IPS-NIHi11 (cell line): Measurements from ENCODE around the gene LGALS14.
"Not testable (repeated sequence)": the region's sequence is repeated elsewhere in the genome, so short reads cannot be mapped to it uniquely, and the experiment has no call there.

Experiments used
- DNase-seq: peaks from one replicate; pipeline ENCODE4 v3.0.0; 2012; ENCODE audit warnings: mixed read lengths, low spot score

Gene LGALS14

DNA sequence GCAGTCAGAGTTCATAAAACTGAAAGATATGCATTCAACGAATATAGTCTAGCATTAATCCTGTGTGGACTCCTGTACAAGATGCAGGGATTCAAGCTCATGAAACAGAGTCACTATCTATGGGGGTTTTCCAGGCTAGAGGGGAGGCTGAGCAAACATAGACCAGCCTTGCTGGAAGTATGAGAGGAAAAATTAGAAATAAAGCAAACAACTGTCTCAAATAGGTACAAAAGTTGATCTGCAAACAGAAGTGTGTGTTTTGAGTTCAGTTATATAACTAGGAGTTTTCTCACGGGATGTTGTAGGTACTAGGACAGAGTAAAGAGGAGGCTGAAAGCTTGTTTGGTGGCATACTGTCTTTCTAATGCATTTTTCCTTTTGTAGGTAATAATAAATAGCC, 8.5 kb upstream of the LGALS14 start:
- DNase-seq: no peak

DNA sequence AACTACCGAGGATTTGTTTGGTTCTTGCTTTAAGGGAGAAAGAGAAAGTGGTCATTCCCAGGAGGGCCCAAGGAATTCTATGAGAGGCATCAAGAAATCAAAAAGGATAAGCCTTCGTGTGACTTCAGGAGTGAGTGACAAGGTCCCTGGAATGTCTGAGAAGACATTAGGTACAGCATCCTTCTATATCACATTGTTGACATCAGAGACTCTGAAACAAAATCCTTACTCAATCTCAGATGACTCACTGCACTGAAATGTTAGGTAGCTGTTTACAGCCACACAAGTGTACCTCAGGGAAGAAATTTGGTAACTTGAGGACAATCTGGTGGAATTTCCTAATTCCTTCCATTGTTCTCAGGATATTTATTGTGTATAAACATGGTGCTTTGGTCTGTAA, 7.9 kb upstream of the LGALS14 start:
- DNase-seq: no peak

GRCh38 chr19:39698535-39698934, 5.7 kb upstream of the LGALS14 start:
- no peak for DNase-seq

- DNase-seq: no peak
Measured at GRCh38 chr19:39701291-39701690, 3.0 kb upstream of the LGALS14 start.

- DNase-seq: no peak
Measured at GRCh38 chr19:39705578-39706188, 1.4 kb downstream of the LGALS14 start.

DNA sequence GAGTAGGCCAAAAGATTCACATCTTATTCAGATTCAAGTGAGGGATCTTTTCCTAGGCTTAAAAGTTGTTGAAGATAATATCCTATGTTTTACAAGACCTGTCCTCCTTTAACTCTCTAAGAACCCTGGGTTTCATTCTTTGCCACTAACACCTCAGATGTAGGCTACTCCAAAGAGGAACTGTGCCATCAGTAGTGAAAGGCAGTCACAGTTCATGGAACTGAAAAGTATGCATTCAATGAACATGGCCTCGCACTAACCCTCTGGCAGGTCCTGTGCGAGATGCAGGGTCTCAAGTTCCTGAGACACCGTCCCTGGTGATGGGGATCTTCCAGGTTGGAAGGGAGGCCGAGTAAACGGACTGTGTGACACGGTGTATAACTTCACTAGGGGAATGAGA, 4.3 kb downstream of the LGALS14 start:
- DNase-seq: no peak

DNA sequence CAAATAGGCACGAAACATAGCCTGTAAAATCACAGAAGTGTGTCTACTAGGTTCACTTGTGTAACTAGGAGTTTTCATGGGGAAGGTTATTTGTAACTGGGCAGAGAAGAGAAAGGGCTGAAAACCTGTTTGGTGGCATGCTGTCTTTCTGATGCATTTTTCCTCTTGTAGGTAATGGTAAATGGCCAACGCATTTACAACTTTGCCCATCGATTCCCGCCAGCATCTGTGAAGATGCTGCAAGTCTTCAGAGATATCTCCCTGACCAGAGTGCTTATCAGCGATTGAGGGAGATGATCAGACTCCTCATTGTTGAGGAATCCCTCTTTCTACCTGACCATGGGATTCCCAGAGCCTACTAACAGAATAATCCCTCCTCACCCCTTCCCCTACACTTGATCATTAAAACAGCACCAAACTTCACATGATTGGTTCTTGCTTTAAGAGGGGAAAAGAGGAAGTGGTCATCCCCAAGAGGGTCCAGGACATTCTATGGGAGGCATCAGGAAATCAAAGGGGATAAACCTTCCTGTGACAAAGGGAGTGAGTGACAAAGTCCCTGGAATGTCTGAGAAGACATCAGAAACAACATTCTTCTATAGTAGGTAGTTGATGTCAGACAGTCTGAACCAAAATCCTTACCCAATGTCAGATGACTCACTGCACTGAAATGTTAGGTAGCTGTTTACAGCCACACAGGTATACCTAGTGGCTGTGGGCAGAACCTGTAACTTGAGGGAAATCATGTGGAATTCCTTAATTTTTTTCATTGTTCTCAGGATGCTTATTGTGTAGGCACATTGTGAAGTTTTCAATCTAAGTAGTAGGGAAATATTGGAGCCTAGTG, 5.0 kb downstream of the LGALS14 start:
- DNase-seq: no peak

GRCh38 chr19:39710333-39710890, 6.1 kb downstream of the LGALS14 start:
- DNase-seq: no peak

- not testable (repeated sequence) for DNase-seq
Measured at GRCh38 chr19:39720144-39720543, 15.9 kb downstream of the LGALS14 start.

DNA sequence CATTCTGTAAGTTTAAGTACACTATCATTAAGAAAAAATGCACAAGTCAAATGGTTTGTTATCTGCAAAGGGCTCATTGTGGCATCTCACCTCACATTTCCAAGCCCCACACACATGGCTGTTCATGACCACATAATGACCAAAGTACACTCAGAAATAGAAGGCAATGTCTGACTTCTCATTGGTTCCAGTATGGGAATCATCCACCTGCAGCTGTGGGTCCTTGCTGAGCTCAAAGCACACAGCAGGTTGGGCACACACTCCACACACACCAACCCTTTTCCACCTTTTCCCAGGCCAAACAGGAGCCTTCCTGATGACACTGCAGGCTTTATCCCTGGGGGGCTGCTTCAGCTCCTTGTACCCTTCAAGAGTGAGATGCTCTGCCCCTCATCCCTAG, 21.7 kb downstream of the LGALS14 start:
- no peak for DNase-seq

DNA sequence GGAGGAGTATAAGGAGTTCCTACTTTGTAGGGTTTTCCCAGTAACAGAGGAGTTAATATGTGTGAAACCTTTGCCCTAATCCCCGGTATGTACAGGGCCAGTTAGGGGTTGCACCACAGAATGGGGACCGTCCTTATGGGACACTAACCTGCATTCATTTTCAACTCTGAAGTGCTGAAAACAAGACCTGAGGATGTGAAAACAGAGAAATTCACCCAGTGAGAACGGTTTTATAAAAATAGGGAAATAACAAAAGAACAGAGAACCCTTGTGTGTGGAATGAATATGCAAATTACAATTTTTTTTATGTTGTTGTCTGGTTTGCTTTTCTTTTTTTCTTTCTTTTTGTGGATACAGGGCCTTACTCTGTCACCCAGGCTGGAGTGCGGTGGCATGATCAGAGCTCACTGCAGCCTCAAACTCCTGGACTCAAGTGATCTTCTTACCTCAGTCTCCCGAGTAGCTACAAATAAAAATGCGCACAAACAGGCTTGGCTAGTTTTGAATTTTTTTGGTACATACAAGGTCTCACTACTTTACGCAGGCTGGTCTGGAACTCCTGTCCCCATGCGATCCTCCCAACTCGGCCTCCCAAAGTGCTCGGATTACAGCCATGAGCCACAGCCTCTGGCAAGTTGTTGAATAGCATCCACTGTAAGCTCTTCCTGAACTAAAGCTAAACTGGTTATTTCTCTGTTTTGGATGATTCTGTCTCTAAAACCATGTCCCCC, 23.0 kb downstream of the LGALS14 start:
- DNase-seq: no peak

DNA sequence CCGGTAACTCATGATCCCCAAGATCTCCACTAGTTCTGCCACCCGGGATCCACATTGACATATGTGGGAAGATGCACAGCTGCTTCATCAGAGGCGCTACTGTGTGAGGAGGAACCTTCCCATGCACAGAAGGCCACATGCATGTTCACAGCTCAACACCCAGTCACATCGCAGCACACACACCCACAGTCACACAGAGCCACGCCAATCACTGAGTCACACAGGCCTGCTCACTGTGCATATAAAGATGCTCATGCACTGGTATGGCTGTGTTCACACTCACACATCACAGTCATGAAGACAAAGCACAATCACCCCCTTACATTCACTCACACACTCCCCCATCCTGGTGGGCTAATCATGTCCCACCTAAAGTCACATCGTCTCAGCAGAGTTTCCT, 23.8 kb downstream of the LGALS14 start:
- no peak for DNase-seq

GRCh38 chr19:39729594-39729993, 25.3 kb downstream of the LGALS14 start:
- DNase-seq: no peak

GRCh38 chr19:39731685-39732084, 27.4 kb downstream of the LGALS14 start:
- no peak for DNase-seq

DNA sequence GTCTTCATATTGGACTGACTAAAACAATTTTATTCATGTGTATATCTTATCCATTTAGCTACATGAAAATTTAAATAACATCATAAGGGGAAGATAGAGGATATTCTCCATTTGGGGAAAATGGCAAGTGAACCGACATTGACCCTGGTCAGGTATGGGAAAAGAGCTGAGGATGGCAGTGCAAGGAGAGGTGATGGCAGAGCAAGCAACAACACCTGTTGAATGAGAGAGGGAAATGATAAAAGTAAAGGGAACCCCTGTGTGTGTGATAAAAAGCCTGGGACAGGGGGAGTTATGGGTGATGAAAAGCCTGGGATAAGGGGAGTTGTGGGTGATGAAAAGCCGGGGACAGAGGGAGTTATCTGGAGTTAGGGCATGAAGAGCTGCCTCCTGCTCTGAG, 29.6 kb downstream of the LGALS14 start:
- no peak for DNase-seq

DNA sequence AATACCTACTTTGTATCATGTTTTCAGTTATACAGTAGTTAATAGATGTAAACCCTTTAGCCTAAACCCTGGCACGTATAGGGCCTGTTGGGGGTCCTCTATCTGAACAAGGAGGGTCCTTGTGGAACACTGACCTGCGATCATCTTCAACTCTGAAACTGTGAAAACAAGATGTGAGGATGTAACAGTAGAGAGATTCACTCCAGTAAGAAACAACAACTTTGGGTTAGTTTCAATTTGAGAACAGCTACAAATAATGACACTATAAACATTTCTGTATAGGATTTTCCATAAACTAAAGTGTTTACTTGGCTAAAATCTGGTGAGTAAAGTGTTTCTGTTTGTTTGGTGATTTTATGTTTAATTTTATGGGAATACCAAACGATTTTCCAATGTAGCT, 31.4 kb downstream of the LGALS14 start:
- DNase-seq: no peak

DNA sequence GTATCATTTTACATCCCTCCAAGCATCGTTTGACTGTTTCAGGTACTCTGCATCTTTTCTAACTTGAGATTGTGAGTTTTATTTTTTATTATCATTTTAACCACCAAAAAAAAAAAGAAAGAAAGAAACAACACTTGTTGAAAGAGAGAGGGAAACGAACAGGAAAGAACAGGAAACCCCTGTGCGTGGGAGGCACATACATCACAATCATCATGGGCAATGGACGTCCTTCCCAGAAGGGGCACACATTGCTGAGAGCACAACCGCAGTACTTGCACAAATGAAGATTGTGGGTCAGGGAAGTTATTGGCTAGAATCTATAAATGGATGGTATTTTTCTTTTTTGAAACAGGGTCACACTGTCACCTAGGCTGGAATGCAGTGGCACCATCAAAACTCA, 31.8 kb downstream of the LGALS14 start:
- DNase-seq: no peak

DNA sequence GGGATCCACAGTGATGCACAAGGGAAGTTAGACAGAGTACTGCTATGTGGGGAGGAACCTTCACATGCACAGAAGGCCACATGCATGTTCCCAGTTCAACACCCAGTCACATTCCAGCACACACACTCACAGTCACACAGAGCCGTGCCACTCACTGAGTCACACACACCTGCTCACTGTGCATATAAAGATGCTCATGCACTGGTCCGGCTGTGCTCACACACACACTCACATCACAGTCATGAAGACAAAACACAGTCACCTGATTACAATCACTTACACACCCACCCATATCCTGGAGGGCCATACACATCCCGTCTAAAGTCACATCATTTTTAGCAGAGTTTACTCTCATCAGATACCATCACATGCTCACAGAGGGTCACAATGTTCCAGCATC, 33.1 kb downstream of the LGALS14 start:
- no peak for DNase-seq

GRCh38 chr19:39737891-39738290, 33.6 kb downstream of the LGALS14 start, which contains the start of gene CLC:
Gene CLC (minus strand): TSS chr19:39738029. CDS start chr19:39737952, 77 bp downstream.
- no peak for DNase-seq

- no peak for DNase-seq
Measured at GRCh38 chr19:39738814-39739213, 34.5 kb downstream of the LGALS14 start.

GRCh38 chr19:39740395-39740794, 36.1 kb downstream of the LGALS14 start:
- DNase-seq: no peak

DNA sequence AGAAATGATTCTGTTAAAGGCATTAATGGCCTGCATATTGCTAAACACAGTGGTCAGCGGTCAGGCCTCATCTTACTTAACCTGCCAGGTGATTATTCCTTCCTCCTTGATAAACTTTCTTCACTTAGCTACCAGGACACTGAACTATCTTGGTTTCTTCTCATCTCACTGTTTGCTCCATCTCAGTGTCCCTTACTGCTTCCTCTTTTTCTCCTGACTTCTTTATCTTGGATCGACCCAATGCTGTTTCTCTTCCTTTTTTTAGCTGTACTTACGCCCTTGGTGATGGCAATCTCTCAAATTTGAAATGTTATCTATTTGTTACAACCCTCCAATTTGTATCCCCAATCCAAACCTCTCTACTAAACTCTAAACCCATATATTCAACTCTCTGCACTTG, 41.4 kb downstream of the LGALS14 start:
- no peak for DNase-seq
